Fibroblast of peridontal ligament (primary cell): ENCODE measurements around the gene TUSC1.
A peak's percentile ranks its signal among the peaks of the same experiment; 100 is the strongest.
"Not testable (repeated sequence)": the region's sequence is repeated elsewhere in the genome, so short reads cannot be mapped to it uniquely, and the experiment has no call there.

Experiments
- DNase-seq: peaks from one replicate; pipeline ENCODE4 v3.0.0-alpha.2; 2010; ENCODE audit errors: extremely low read depth

Gene TUSC1

GRCh38 chr9:25678147-25678666 is at the start of gene TUSC1:
TSS of gene TUSC1 (minus strand) at chr9:25678444. CDS start at chr9:25678312, 132 bp downstream.
- peak; percentile 43 for DNase-seq

- DNase-seq, result no peak
These were observed 48.7 kb upstream of the TUSC1 start for GRCh38 chr9:25726871-25727410.

GRCh38 chr9:25724424-25724823 is 46.2 kb upstream of the TUSC1 start:
- peak; percentile 5 for DNase-seq

GRCh38 chr9:25716220-25716872 is 38.1 kb upstream of the TUSC1 start:
- peak; percentile 30 for DNase-seq

- DNase-seq, result no peak
These were observed 31.7 kb upstream of the TUSC1 start for GRCh38 chr9:25709941-25710340.

GRCh38 chr9:25704800-25705199 is 26.6 kb upstream of the TUSC1 start:
- DNase-seq, result no peak

GRCh38 chr9:25703701-25704357 is 25.6 kb upstream of the TUSC1 start:
- no peak for DNase-seq

- no peak for DNase-seq
These were observed 24.3 kb upstream of the TUSC1 start for GRCh38 chr9:25702536-25702935.

GRCh38 chr9:25700899-25701298 is 22.7 kb upstream of the TUSC1 start:
- DNase-seq, result not testable (repeated sequence)

GRCh38 chr9:25700430-25700829 is 22.2 kb upstream of the TUSC1 start:
- DNase-seq, result no peak

GRCh38 chr9:25691786-25692185 is 13.5 kb upstream of the TUSC1 start:
- DNase-seq, result no peak

- no peak for DNase-seq
These were observed 6.1 kb upstream of the TUSC1 start for GRCh38 chr9:25684321-25684720.

- peak; percentile 22 for DNase-seq
These were observed 3.0 kb upstream of the TUSC1 start for GRCh38 chr9:25681266-25681665.

GRCh38 chr9:25678846-25679360 is 659 bp upstream of the TUSC1 start:
- no peak for DNase-seq

GRCh38 chr9:25677301-25678146 is 720 bp downstream of the TUSC1 start:
- DNase-seq, result peak; percentile 33

- not testable (repeated sequence) for DNase-seq
These were observed 2.4 kb downstream of the TUSC1 start for GRCh38 chr9:25675858-25676257.

GRCh38 chr9:25658571-25658970 is 19.7 kb downstream of the TUSC1 start:
- no peak for DNase-seq

- DNase-seq, result no peak
These were observed 23.8 kb downstream of the TUSC1 start for GRCh38 chr9:25654417-25654816.

- DNase-seq, result no peak
These were observed 30.1 kb downstream of the TUSC1 start for GRCh38 chr9:25648116-25648515.

GRCh38 chr9:25636026-25636425 is 42.2 kb downstream of the TUSC1 start:
- DNase-seq, result no peak

GRCh38 chr9:25629231-25629630 is 49.0 kb downstream of the TUSC1 start:
- DNase-seq, result no peak
